ENCODE measurements around the gene ACSL1. TPM values are rescaled to one million over a fixed set of nuclear protein-coding genes. Genes with fewer than 3 reads are reported as not detected.
"Not testable (repeated sequence)": the region's sequence is repeated elsewhere in the genome, so short reads cannot be mapped to it uniquely, and the experiment has no call there.

Gene ACSL1
- total RNA-seq, 1 experiment from 2014 or later: 11.1 TPM

DNA sequence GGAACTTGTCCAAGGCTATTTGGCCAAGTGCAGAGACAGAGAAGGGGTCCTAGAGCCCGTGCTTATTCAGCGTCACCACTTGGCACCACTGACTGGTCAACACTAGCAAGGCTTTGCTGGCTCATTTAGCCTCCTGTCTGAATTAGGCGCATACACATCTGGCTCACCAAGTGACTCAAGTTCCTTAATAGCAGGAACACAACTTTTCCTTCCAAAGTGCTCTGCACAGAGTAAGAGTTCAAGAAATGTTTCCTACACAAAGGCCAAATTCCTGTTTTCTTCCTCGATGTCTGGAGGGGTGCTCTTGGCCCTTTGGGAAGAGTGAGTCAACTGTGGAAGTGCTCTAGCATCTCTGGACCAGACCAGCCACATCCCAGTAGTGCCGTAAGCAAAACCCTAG lies 65.1 kb downstream of the ACSL1 start:
- DNase-seq (ENCODE audit: low read depth): no peak

DNA sequence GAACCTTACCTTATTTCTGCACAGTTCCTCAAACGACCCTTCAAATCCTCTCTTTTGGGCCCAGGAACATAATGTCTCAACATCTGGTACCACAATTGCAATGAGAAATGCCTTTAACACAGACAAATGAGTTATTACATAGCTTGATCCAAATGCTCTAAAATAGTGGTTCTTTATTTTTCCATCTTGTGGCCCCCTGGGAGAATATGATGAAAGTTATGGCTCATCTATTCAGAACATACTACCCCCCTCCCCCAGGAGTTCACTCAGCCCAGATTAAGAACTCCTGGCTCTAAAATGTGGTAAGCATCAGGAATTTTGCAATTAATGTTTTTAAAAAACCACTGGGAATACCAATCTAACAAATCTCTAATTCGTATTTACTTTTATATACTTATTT lies 68.0 kb downstream of the ACSL1 start:
- no peak for DNase-seq (ENCODE audit: low read depth)

DNA sequence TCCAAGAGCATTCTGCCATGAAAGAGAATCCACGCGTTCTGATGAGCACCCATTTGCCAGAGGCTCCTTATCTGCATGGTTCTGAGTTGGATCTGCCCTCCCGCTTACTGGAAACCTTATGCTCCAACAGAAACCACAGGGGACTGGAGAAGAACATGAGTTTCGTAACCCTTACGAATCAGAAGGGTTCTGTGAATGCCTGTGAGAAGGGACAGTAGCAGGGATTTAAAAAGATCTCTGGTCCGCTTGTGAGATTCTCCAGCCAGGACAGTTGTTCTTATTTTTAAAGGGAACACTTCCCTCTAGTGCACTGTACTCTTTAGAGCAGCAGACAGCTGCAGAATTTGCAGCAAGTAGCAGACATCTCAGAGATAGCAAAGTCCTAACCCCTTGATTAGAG lies 69.4 kb downstream of the ACSL1 start:
- DNase-seq (ENCODE audit: low read depth): peak; percentile 19

GRCh38 chr4:184755278-184755677 lies 70.5 kb downstream of the ACSL1 start:
- peak; percentile 85 for DNase-seq (ENCODE audit: low read depth)

- no peak for DNase-seq (ENCODE audit: low read depth)
These were observed 73.1 kb downstream of the ACSL1 start for GRCh38 chr4:184752496-184753275.

- no peak for DNase-seq (ENCODE audit: low read depth)
These were observed 74.2 kb downstream of the ACSL1 start for GRCh38 chr4:184751585-184751956.

- DNase-seq (ENCODE audit: low read depth): no peak
These were observed 74.7 kb downstream of the ACSL1 start for GRCh38 chr4:184750926-184751584.

DNA sequence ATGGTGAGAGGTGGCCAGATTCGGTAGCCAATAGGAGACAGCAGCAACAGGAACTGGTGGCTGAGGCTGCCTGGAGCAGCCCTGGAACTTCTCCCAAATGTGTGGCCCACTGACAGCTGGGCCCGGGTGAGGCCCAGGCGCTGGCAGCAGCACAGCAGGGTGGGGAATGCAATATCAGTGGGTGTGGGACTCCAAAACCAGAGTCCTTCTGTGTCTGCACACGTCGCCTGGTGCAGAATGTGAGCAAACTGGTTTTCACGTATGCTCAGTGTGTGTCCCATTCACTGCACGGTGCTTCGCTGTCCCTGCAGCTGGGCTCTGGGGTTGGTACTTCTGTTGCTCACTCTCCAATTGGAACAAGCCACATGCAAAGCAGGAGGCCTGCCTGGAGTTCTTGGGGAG lies 77.5 kb downstream of the ACSL1 start:
- DNase-seq (ENCODE audit: low read depth): no peak

DNA sequence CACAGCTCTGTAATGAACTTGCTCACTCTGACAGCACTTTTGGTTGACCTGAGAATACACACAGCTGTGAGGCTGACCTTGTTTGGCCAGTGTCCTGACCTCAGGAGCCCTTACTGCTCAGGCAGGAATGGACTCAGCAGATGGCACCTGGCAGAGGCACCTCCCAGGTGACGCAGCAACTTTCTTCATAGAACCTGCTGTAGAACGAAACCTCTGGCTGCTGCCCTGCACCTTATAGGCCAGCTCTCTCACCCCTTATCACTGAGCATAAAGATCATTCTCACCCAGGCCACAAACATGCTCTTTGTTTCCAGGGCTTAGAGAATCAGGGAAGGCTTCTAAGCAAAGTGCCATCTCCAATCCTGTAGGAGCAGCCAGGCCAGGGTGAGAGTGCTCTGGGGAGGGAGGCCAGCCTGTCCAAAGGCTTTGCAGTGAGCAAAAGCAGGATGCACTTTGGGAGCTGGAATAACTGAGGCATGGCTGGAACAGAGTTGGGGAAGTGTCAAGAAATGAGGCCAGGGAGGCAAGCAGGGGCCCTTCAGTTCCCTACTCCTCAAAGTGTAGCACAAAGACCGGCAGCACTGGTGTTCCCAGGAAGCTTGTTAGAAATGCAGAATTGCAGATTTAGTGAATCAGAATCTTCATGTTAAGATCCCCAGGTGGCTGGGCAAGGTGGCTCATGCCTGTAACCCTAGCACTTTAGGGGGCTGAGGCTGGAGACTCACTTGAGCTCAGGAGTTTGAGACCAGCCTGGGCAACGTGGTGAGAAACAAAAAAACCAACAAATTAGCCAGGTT lies 78.5 kb downstream of the ACSL1 start:
- no peak for DNase-seq (ENCODE audit: low read depth)

DNA sequence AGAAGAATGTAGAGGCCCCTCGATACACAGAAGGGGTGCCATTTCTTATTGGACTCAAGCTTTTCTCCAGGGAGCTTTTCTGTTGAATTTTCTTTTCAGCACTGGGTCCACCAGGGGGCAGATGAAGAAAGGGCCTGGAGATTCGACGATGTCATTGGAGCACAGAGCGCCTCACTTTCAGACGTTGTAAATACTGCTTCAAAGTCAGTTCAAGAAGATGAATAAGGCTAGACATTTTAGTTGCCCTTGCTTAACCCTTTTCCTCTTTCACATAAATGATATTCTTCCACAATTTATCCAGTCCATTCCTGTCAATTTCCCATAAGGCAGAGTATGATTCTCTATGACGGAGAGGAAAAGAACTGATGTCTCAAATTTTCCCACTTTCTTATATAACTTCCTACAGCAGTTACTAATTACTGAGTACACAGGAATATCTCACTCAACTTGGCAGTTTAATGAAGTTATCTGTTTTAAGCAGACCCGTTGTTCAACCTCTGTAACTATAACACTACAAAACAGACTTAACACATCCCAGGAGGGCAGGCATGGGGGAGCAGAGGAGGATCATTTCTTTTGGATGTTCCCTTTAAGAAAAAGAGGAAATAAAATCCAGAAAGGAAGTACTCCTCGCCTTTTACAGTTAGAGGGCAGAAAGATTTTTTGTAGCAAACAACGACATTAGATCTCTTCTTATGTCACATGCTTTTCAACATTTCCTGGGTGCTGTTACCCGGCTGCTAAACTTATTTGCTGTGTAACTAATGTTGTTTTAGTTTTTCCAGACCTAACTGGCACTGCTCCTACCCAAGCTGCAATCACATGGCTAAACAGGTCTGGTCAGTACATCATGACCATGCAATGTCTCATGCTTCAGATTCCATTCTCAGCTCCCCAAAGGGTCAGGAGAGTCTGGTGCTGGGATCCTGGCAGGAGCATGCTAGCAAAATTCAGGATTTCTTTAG lies 79.7 kb downstream of the ACSL1 start:
- DNase-seq (ENCODE audit: low read depth): peak; percentile 59

GRCh38 chr4:184744236-184744635 lies 81.5 kb downstream of the ACSL1 start:
- DNase-seq (ENCODE audit: low read depth): no peak

DNA sequence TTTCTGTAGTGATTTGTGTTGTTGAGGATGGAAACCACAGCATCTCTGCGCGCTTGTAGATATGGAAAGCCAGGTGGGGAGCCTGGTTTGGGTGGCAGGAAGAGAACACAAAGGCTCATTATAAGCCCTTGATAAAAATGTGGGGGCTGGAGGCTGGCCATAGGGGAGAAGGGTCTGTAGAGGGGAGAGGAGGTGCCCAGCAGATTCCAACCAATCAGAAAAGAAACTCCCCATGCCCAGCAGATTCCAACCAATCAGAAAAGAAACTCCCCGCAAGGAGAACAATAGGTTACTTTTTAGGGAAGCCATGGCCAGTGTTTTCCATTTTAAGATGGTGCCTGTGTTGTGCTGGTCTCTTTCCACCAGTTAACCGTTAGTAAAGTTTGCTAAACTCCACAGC lies 82.1 kb downstream of the ACSL1 start:
- no peak for DNase-seq (ENCODE audit: low read depth)

GRCh38 chr4:184741651-184742050 lies 84.1 kb downstream of the ACSL1 start:
- DNase-seq (ENCODE audit: low read depth): not testable (repeated sequence)

DNA sequence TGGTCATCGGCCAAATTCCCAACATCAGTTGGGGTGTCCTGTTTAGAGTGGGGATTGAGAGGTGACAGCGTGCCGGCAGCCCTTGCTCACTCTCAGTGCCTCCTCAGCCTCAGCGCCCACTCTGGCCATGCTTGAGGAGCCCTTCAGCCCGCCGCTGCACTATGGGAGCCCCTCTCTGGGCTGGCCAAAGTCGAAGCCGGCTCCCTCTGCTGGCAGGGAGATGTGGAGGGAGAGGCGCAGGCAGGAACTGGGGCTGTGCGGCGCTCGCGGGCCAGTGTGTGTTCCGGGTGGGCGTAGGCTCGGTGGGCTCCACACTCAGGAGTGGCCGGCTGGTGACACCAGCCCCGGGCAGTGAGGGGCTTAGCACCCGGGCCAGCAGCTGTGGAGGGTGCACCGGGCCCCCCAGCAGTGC lies 84.8 kb downstream of the ACSL1 start:
- no peak for DNase-seq (ENCODE audit: low read depth)

GRCh38 chr4:184739575-184739974 lies 86.2 kb downstream of the ACSL1 start:
- not testable (repeated sequence) for DNase-seq (ENCODE audit: low read depth)

- DNase-seq (ENCODE audit: low read depth): no peak
These were observed 91.0 kb downstream of the ACSL1 start for GRCh38 chr4:184734758-184735157.

GRCh38 chr4:184733654-184734524 lies 91.9 kb downstream of the ACSL1 start, which contains the start of gene CENPU:
Gene CENPU (minus strand): TSS chr4:184734096. CDS start chr4:184734062, 34 bp downstream.
- DNase-seq (ENCODE audit: low read depth): peak; percentile 95

GRCh38 chr4:184732126-184732525 lies 93.6 kb downstream of the ACSL1 start:
- peak; percentile 36 for DNase-seq (ENCODE audit: low read depth)

DNA sequence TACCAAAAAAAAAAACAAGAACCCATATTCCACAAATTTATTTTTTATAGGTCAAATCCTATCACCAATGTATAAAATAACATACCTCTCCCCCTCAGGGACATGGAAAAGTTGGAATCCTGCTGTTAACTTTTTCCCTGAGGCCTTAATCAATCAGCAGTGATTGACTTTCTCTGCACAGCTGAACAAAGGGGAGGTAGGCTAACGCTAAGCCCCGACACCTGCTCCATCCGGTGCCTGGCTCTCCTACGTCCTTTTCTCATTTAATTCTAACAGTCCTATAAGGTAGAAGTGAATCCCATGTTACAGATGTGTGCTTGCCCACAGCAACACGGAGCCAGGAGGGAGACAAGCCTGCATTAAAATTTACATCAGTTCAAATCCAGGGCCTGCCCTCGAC lies 94.7 kb downstream of the ACSL1 start:
- DNase-seq (ENCODE audit: low read depth): no peak

DNA sequence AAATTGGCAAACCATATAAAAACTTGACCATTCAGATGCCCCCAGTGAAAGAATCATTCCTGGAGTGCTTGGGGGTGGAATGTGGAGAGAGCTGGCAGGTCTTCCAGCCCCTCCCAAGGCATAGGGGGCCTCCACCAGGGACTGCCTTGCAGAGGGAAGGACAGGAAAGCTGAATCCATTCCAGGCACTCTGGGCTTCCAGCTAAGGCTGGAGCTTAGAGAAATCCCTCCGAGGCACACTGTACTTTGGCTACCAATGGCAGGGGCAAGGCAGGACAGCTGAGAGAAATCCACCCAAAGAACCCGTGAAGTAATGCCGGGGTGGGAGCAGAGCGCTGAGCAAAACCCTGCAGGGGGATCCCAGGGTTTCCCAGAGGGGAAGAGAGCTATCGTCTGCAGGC lies 95.8 kb downstream of the ACSL1 start:
- no peak for DNase-seq (ENCODE audit: low read depth)
